Endothelial cell of umbilical vein (primary cell): ENCODE data around the gene HABP4.

Source experiments
- CTCF ChIP-seq, 2 donors: IDR thresholded peaks; 1 replicate in 1 of 2; 2 replicates in 1 of 2; pipeline ENCODE4 v1.5.1; 2011; ENCODE audit warnings: low read length in 2 of 2, mild to moderate bottlenecking in 2 of 2, moderate library complexity in 2 of 2, control low read depth in 1 of 2, inconsistent platforms in 1 of 2, low read depth in 1 of 2; ENCODE audit not compliant: insufficient read depth in 1 of 2; ENCODE audit errors: extremely low read depth in 1 of 2
- EZH2 ChIP-seq: IDR thresholded peaks from 2 replicates; pipeline ENCODE4 v1.6.1; 2012; ENCODE audit warnings: borderline replicate concordance, low read depth, mild to moderate bottlenecking, moderate library complexity, low read length, inconsistent platforms; ENCODE audit not compliant: severe bottlenecking
- FOS ChIP-seq: IDR thresholded peaks from 2 replicates; pipeline ENCODE4 v1.6.1; 2011; ENCODE audit warnings: mild to moderate bottlenecking, low read length, moderate library complexity, borderline replicate concordance; ENCODE audit not compliant: insufficient read depth
- GATA2 ChIP-seq: IDR thresholded peaks from 2 replicates; pipeline ENCODE4 v1.7.0; 2011; ENCODE audit warnings: low read depth, mild to moderate bottlenecking, moderate library complexity, mixed read lengths, low read length; ENCODE audit not compliant: insufficient read length, insufficient read depth
- JUN ChIP-seq: IDR thresholded peaks from 2 replicates; pipeline ENCODE4 v1.6.1; 2011; ENCODE audit warnings: borderline replicate concordance, low read depth; ENCODE audit not compliant: insufficient read length, insufficient read depth
- MAX ChIP-seq: IDR thresholded peaks from 2 replicates; pipeline ENCODE4 v1.6.1; 2011; ENCODE audit not compliant: insufficient read depth, insufficient read length
- MYC ChIP-seq: IDR thresholded peaks from one replicate; pipeline ENCODE4 v1.6.1; 2011; ENCODE audit warnings: mild to moderate bottlenecking, low read depth, low read length
- POLR2A ChIP-seq: IDR thresholded peaks from 2 replicates; pipeline ENCODE4 v1.6.1; 2012; ENCODE audit warnings: low read depth, mild to moderate bottlenecking, control low read depth, low read length
- POLR2AphosphoS5 ChIP-seq: IDR thresholded peaks from 2 replicates; pipeline ENCODE4 v1.6.1; 2012; ENCODE audit warnings: low read depth, mild to moderate bottlenecking, control low read depth, low read length, moderate library complexity; ENCODE audit not compliant: insufficient read depth

DNA sequence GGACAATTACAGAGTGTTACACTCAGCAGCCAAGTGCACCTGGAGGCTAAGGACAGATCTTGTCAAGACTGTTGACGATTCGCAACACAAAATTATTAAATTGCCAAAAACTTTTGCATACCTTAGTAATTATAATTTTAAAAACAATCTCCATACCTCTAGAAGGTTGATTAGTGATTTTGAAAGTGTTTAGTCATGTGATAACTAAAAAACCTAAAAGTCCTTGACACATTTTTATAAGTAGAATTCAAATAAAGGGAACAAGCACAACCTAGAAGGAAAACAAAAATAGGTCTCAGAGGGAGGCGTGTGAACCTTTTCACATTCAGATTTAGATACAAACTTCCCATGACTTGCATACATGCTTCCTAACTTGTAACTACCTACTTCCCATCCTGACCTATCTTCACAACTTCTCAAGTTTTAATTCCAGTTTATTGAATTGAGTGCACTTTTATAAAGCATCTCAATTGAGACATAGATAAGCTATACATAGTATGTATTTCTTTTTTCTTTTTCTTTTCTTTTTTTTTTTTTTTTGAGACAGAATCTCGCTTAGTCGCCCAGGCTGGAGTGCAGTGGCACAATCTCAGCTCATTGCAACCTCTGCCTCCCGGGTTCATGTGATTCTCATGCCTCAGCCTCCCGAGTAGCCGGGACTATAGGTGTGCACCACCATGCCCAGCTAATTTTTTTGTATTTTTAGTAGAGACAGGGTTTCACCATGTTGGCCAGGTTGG lies 37.6 kb upstream of the HABP4 start:
- TF ChIP-seq CTCF (IDR thresholded peaks at IDR 0.05; ENCODE audit: extremely low read depth in 1 of 2, insufficient read depth in 1 of 2, low read depth in 1 of 2, low read length in 2 of 2), result no peak
- TF ChIP-seq POLR2A, result no peak
- TF ChIP-seq EZH2, result no peak
- no peak for TF ChIP-seq MYC
- TF ChIP-seq GATA2, result no peak
- no peak for TF ChIP-seq MAX
- no peak for TF ChIP-seq POLR2AphosphoS5
- TF ChIP-seq FOS, result no peak
- TF ChIP-seq JUN, result no peak
